BJ (cell line): ENCODE results near the gene ARVCF. TPM values are rescaled to one million over a fixed set of nuclear protein-coding genes. Genes with fewer than 3 reads are reported as not detected.

Experiments
- CTCF ChIA-PET: fragments of 350-600 bp; formaldehyde crosslinking; extraction: SDS; loops from one replicate; lab custom pipeline; 2021; ENCODE audit warnings: antibody characterized with exemption, inconsistent platforms; lab: Yijun Ruan, JAX
- POLR2A ChIA-PET: fragments of 300-600 bp; sonication (Branson Sonifier 250); formaldehyde crosslinking; extraction: SDS; loops from one replicate; lab custom pipeline; 2021; ENCODE audit warnings: antibody characterized with exemption; lab: Charles Lee
- DNase-seq: peaks from one replicate; pipeline ENCODE4 v3.0.0-alpha.2; 2011; ENCODE audit warnings: low read depth
- H3K27me3 ChIP-seq: 2 replicates; pipeline ENCODE4 v1.6.0; 2011; ENCODE audit warnings: low read length; ENCODE audit not compliant: control insufficient read depth, insufficient read depth
- H3K36me3 ChIP-seq: 2 replicates; pipeline ENCODE4 v1.5.1; 2011; ENCODE audit warnings: low read length; ENCODE audit not compliant: control insufficient read depth, insufficient read depth
- H3K4me3 ChIP-seq: 2 replicates; pipeline ENCODE4 v1.5.1; 2011; ENCODE audit warnings: low read depth, mild to moderate bottlenecking, control low read depth, low read length
- polyA minus RNA-seq: library from RNA; depleted of rRNA, polyadenylated mRNA; stranded (reverse); fragments of >200 nt; gene quantifications from 2 replicates; pipeline ENCODE4 v1.2.3, GENCODE V29; 2011; rRNA and poly(A)+ RNA removed
- polyA plus RNA-seq: library from polyadenylated mRNA; depleted of rRNA; stranded (reverse); fragments of >200 nt; gene quantifications from 2 replicates; pipeline ENCODE4 v1.2.3, GENCODE V29; 2011; rRNA removed
- TF ChIP-seq, protein P1 (sequence below): IDR thresholded peaks from 2 replicates; pipeline ENCODE4 v1.5.1; 2011; ENCODE audit warnings: low read depth, mild to moderate bottlenecking, control low read depth, inconsistent platforms, low read length, moderate library complexity; ENCODE audit not compliant: insufficient read depth

Gene ARVCF, protein sequence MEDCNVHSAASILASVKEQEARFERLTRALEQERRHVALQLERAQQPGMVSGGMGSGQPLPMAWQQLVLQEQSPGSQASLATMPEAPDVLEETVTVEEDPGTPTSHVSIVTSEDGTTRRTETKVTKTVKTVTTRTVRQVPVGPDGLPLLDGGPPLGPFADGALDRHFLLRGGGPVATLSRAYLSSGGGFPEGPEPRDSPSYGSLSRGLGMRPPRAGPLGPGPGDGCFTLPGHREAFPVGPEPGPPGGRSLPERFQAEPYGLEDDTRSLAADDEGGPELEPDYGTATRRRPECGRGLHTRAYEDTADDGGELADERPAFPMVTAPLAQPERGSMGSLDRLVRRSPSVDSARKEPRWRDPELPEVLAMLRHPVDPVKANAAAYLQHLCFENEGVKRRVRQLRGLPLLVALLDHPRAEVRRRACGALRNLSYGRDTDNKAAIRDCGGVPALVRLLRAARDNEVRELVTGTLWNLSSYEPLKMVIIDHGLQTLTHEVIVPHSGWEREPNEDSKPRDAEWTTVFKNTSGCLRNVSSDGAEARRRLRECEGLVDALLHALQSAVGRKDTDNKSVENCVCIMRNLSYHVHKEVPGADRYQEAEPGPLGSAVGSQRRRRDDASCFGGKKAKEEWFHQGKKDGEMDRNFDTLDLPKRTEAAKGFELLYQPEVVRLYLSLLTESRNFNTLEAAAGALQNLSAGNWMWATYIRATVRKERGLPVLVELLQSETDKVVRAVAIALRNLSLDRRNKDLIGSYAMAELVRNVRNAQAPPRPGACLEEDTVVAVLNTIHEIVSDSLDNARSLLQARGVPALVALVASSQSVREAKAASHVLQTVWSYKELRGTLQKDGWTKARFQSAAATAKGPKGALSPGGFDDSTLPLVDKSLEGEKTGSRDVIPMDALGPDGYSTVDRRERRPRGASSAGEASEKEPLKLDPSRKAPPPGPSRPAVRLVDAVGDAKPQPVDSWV
- 2.5 and 3.8 TPM in 2 replicates for polyA plus RNA-seq
- 2.9 and 4.7 TPM in 2 replicates for polyA minus RNA-seq

- TF ChIP-seq, protein P1, sequence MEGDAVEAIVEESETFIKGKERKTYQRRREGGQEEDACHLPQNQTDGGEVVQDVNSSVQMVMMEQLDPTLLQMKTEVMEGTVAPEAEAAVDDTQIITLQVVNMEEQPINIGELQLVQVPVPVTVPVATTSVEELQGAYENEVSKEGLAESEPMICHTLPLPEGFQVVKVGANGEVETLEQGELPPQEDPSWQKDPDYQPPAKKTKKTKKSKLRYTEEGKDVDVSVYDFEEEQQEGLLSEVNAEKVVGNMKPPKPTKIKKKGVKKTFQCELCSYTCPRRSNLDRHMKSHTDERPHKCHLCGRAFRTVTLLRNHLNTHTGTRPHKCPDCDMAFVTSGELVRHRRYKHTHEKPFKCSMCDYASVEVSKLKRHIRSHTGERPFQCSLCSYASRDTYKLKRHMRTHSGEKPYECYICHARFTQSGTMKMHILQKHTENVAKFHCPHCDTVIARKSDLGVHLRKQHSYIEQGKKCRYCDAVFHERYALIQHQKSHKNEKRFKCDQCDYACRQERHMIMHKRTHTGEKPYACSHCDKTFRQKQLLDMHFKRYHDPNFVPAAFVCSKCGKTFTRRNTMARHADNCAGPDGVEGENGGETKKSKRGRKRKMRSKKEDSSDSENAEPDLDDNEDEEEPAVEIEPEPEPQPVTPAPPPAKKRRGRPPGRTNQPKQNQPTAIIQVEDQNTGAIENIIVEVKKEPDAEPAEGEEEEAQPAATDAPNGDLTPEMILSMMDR, result 0 out of 2 replicates have a peak, but pooled peaks have one; percentile 6
- DNase-seq, result peak; percentile 8
- Histone ChIP-seq H3K36me3 (no peaks in the 10 kb centered on the region), H3K4me3 (peak within 1 kb of the TSS; percentile 54), H3K27me3 (peaks cover 6% of the 10 kb centered on the region)
- CTCF ChIA-PET, result no interaction called here
- POLR2A ChIA-PET, result no interaction called here
Measured at GRCh38 chr22:20016734-20017621, at the start of gene ARVCF. TSS of gene ARVCF (minus strand) at chr22:20016823. CDS start at chr22:19990794, 26,029 bp downstream.

DNA sequence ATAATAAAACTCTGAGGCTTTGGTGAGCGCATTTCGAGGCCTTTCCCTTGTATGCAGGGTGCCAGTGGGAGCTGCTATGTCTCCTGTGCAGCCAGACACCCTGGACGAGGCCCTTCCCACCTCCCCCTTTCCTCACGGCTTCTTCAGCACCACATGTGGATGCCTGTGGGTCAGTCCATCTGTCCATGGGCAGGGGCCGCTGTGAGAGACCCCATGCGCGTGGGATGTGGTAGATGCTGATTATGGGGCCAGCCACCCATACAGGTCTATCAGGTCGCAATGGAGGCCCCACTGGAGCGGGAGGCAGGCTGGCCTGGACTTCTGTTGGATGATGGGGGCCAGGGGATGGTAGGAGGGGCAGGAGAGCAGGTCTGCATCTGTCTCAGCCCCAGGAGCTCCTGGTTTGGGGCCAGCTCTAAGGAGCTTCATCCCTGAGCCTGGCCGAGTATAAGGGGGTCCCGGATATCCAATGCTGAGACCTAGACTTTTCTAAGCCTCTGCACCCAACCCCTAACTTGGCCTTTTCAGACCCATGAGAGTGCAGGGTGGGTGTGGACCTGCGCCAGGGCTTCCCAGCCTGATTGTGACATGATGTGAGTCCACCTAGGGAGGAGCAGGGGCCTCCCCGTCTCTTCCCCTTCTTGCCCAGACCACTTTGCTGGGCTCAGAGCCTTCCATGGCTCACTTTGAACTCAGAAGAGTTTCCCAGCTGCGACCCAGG is 49.4 kb upstream of the ARVCF start:
- POLR2A ChIA-PET, result no interaction called here
- TF ChIP-seq, protein P1, result no peak
- CTCF ChIA-PET, result interaction anchor here (0.6 kb wide), 1 partner anchor 27 kb away, joined by 3 read pairs; no protein-coding TSS in a partner anchor
- Histone ChIP-seq H3K36me3 (peaks cover 25% of the 10 kb centered on the region), H3K27me3 (no peaks in the 10 kb centered on the region), H3K4me3 (no peak overlapping the region)
- no peak for DNase-seq

DNA sequence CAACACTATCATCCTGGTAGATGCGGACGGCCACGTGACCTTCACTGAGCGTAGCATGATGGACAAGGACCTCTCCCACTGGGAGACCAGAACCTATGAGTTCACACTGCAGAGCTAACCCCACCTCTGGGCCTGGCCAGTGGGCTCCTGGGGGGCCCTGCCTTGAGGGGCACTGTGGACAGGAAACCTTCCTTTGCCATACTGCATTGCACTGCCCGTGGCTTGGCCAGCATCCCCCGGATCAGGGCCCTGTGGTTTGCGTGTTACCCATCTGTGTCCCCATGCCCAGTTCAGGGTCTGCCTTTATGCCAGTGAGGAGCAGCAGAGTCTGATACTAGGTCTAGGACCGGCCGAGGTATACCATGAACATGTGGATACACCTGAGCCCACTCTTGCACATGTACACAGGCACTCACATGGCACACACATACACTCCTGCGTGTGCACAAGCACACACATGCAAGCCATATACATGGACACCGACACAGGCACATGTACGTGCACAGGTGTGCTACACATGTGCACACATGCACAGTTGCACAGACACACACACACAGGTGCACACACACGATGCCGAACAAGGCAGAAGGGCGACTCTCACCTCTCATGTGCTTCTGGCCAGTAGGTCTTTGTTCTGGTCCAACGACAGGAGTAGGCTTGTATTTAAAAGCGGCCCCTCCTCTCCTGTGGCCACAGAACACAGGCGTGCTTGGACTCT is 48.1 kb upstream of the ARVCF start:
- POLR2A ChIA-PET, result no interaction called here
- H3K36me3 ChIP-seq, result peaks cover 29% of the 10 kb centered on the region
- TF ChIP-seq, protein P1, result no peak
- CTCF ChIA-PET, result no interaction called here
- DNase-seq, result no peak
- H3K27me3 ChIP-seq, result no peaks in the 10 kb centered on the region
- no peak overlapping the region for H3K4me3 ChIP-seq

GRCh38 chr22:20064140-20064480 is 47.5 kb upstream of the ARVCF start:
- H3K36me3 ChIP-seq, result peaks cover 29% of the 10 kb centered on the region
- no peaks in the 10 kb centered on the region for H3K27me3 ChIP-seq
- no peak for DNase-seq
- ChIA-PET CTCF (no interaction called here), POLR2A (no interaction called here)
- TF ChIP-seq, protein P1, result no peak
- no peak overlapping the region for H3K4me3 ChIP-seq
